HepG2 (cell line): Measurements from ENCODE around the gene NBEAL1. TPM values are rescaled to one million over a fixed set of nuclear protein-coding genes. Genes with fewer than 3 reads are reported as not detected.

ENCODE experiments used
- ATAC-seq: fragments of 200-7000 bp; cut with Tn5 transposase; 3 replicates; pipeline ENCODE4 v1.9.1; 2020; ENCODE audit warnings: mild to moderate bottlenecking, moderate library complexity
- BruUV-seq: library from RNA; stranded (reverse); fragments of 400-500 nt; replicated peaks from 2 replicates; lab custom pipeline; 2021; lab: Mats Ljungman, UMichigan
- CTCF ChIA-PET: fragments of 300-600 bp; formaldehyde crosslinking; extraction: SDS; loops from one replicate; lab custom pipeline; 2021; ENCODE audit warnings: low total read pairs, inconsistent platforms, low intra/inter-chr PET ratio; lab: Yijun Ruan, JAX
- POLR2A ChIA-PET: fragments of 350-600 bp; sonication (Branson Sonifier 250); formaldehyde crosslinking; loops from one replicate; lab custom pipeline; 2020; ENCODE audit warnings: antibody characterized with exemption, inconsistent platforms; lab: Yijun Ruan, JAX
- DNase-seq: peaks from one replicate; pipeline ENCODE4 v3.0.0-alpha.2; 2015; ENCODE audit warnings: low spot score
- FAIRE-seq: peaks from 3 replicates; lab custom pipeline; 2011; peaks lifted over from hg19 to GRCh38; lab: Jason Lieb, UNC
- H2AFZ ChIP-seq: one replicate; pipeline ENCODE4 v1.6.1; 2011; ENCODE audit warnings: low read length, inconsistent platforms
- H3K27ac ChIP-seq: fragments of 300-600 bp; 3 replicates; pipeline ENCODE4 v1.8.0; 2011; ENCODE audit warnings: mixed run types, mild to moderate bottlenecking, mixed read lengths, low read length, inconsistent platforms; ENCODE audit not compliant: insufficient read depth; ENCODE audit errors: extremely low read length
- H3K27me3 ChIP-seq, 2 experiments: fragments of 200-600 bp in 1 of 2; 2 replicates in 1 of 2; 3 replicates in 1 of 2; pipeline versions ENCODE4 v1.6.0 to v1.8.0; 2011; ENCODE audit warnings: low read length in 2 of 2, mild to moderate bottlenecking in 2 of 2, moderate library complexity in 2 of 2, inconsistent platforms in 1 of 2; ENCODE audit not compliant: insufficient read depth in 2 of 2, control insufficient read depth in 1 of 2
- H3K36me3 ChIP-seq, 2 experiments: fragments of 200-600 bp in 1 of 2; replicated peaks in 1 of 2; 2 replicates in 1 of 2; 3 replicates in 1 of 2; pipeline versions ENCODE4 v1.5.1 to v1.8.0; 2011; ENCODE audit warnings: low read length in 2 of 2, inconsistent platforms in 1 of 2; ENCODE audit not compliant: insufficient read depth in 2 of 2, control insufficient read depth in 1 of 2
- H3K4me1 ChIP-seq: 2 replicates; pipeline ENCODE4 v1.5.1; 2012; ENCODE audit warnings: low read length, inconsistent platforms; ENCODE audit not compliant: insufficient read depth
- H3K4me2 ChIP-seq: 2 replicates; pipeline ENCODE4 v1.6.0; 2011; ENCODE audit warnings: low read depth, low read length, inconsistent platforms
- H3K4me3 ChIP-seq, 3 experiments: fragments of 200-600 bp in 1 of 3; sonication (generic), shearing (Covaris generic) in 1 of 3; replicated peaks in 1 of 3; 2 replicates each; pipeline ENCODE4 v1.5.1; 2011 to 2016; ENCODE audit warnings: low read length in 3 of 3, inconsistent platforms in 2 of 3, low read depth in 2 of 3, mild to moderate bottlenecking in 2 of 3, control low read depth in 1 of 3, mixed read lengths in 1 of 3; ENCODE audit not compliant: insufficient read depth in 1 of 3
- H3K79me2 ChIP-seq: one replicate; pipeline ENCODE4 v1.6.1; 2011; ENCODE audit warnings: low read length, inconsistent platforms; ENCODE audit not compliant: insufficient read depth
- H3K9ac ChIP-seq: 2 replicates; pipeline ENCODE4 v1.6.0; 2011; ENCODE audit warnings: mild to moderate bottlenecking, low read depth, low read length, inconsistent platforms; ENCODE audit not compliant: insufficient read depth
- H3K9me3 ChIP-seq: 2 replicates; pipeline ENCODE4 v1.5.1; 2012; ENCODE audit warnings: mild to moderate bottlenecking, low read length
- H4K20me1 ChIP-seq: 2 replicates; pipeline ENCODE4 v1.6.0; 2011; ENCODE audit warnings: inconsistent platforms, mild to moderate bottlenecking, low read length, moderate library complexity; ENCODE audit not compliant: insufficient read depth
- NFE2L1 ChIP-seq: sonication (generic); formaldehyde crosslinking; IDR thresholded peaks from 2 replicates; pipeline ENCODE4 v1.4.0; 2020; ENCODE audit warnings: missing genetic modification reagents, mild to moderate bottlenecking, borderline replicate concordance
- PAXIP1 ChIP-seq: sonication (generic); formaldehyde crosslinking; conservative IDR thresholded peaks from 2 replicates; pipeline ENCODE4 v1.4.0; 2020; ENCODE audit warnings: mild to moderate bottlenecking, missing genetic modification reagents, moderate library complexity
- ZBTB25 ChIP-seq: IDR thresholded peaks from 2 replicates; pipeline ENCODE4 v1.6.1; 2018; ENCODE audit warnings: missing genetic modification reagents
- ZKSCAN5 ChIP-seq: sonication (generic); formaldehyde crosslinking; IDR thresholded peaks from 2 replicates; pipeline ENCODE4 v1.5.1; 2020; ENCODE audit warnings: mild to moderate bottlenecking, missing genetic modification reagents
- ZNF101 ChIP-seq: sonication (generic); formaldehyde crosslinking; IDR thresholded peaks from 2 replicates; pipeline ENCODE4 v1.4.0; 2020; ENCODE audit warnings: mild to moderate bottlenecking, low read depth, missing genetic modification reagents, borderline replicate concordance
- ZNF121 ChIP-seq: sonication (generic); formaldehyde crosslinking; IDR thresholded peaks from 2 replicates; pipeline ENCODE4 v1.5.0; 2020; ENCODE audit warnings: mild to moderate bottlenecking, missing genetic modification reagents
- ZNF24 ChIP-seq: fragments of 450-650 bp; IDR thresholded peaks from 2 replicates; pipeline ENCODE4 v1.6.1; 2017; ENCODE audit warnings: antibody characterized with exemption, mild to moderate bottlenecking
- ZNF615 ChIP-seq: sonication (generic); formaldehyde crosslinking; IDR thresholded peaks from 2 replicates; pipeline ENCODE4 v1.5.0; 2020; ENCODE audit warnings: mild to moderate bottlenecking, missing genetic modification reagents, borderline replicate concordance
- ZNF770 ChIP-seq: sonication (generic); formaldehyde crosslinking; IDR thresholded peaks from 2 replicates; pipeline ENCODE4 v1.5.0; 2020; ENCODE audit warnings: mild to moderate bottlenecking, missing genetic modification reagents
- WGBS: methylation state at CpG from one replicate; pipeline ENCODE4 v1.1.6; 2017; ENCODE audit warnings: low lambda C conversion rate; 5-methylcytosine and 5-hydroxymethylcytosine counted together
- in situ Hi-C: cut with HindIII; loops from 2 replicates; pipeline ENCODE4 v1.10.0; 2017; ENCODE audit warnings: low pct_unique_long_range_greater_than_20kb; ENCODE audit not compliant: extremely low pct_ligation_motif_present
- intact Hi-C: fragments of 100-400 bp; cut with micrococcal nuclease; formaldehyde crosslinking; loops from one replicate; pipeline ENCODE4 v1.10.0; 2022; ENCODE audit not compliant: unreplicated experiment
- polyA plus RNA-seq, 8 experiments: library from polyadenylated mRNA; depleted of rRNA in 3 of 8; stranded (reverse) in 7 of 8; unstranded in 1 of 8; fragments of >200 nt; fragmentation: Illumina TruSeq in 4 of 8; extraction: Trizol in 4 of 8; gene quantifications; 2 replicates each; pipeline versions ENCODE4 v1.2.1 to v1.2.3, GENCODE V29; 2011 to 2016; ENCODE audit warnings: low read depth in 4 of 8, missing spikeins in 1 of 8, mixed read lengths in 1 of 8; ENCODE audit not compliant: insufficient read depth in 1 of 8
- total RNA-seq, 5 experiments: library from RNA; depleted of rRNA; stranded (reverse); fragments of >200 nt; fragmentation: Illumina TruSeq; extraction: Trizol; gene quantifications; 2 replicates each; pipeline ENCODE4 v1.2.3, GENCODE V29; 2016; ENCODE audit warnings: low read depth in 1 of 5

Gene NBEAL1
- total and polyA plus RNA-seq, 2 of the 13 experiments (the other 11 are each of a cell fraction or from before 2014, with no cell fraction given), result 6.4 to 15.7 TPM

- POLR2A ChIA-PET, result interaction anchor here (2.0 kb wide), 1 partner anchor 12 kb away, joined by 9 read pairs; the partner anchor contains the start of gene NBEAL1
- ATAC-seq (0 out of 3 replicates have a peak, but pooled peaks have one; percentile 48), DNase-seq (no peak), FAIRE-seq (no peak)
- Histone ChIP-seq H3K27ac (no peak overlapping the region), H3K9me3 (no peaks in the 10 kb centered on the region), H4K20me1 (no peaks in the 10 kb centered on the region), H3K36me3 (no peaks in the 10 kb centered on the region), H2AFZ (no peak overlapping the region), H3K4me3 (no peak overlapping the region), H3K9ac (no peak overlapping the region), H3K4me1 (peaks cover 13% of the 10 kb centered on the region; the same call in 1 of the 2 replicates), H3K27me3 (no peaks in the 10 kb centered on the region), H3K79me2 (no peaks in the 10 kb centered on the region), H3K4me2 (no peak overlapping the region)
- TF ChIP-seq ZNF121 (CRISPR knock-in tag), result 0 out of 2 replicates have a peak, but pooled peaks have one; percentile 35
- no peak for TF ChIP-seq ZNF615 (CRISPR knock-in tag)
- TF ChIP-seq ZNF770 (CRISPR knock-in tag), result 0 out of 2 replicates have a peak, but pooled peaks have one; percentile 1
- BruUV-seq, result no TSS peak
- 56% methylated on average over 3 of the region's 3 CpGs for WGBS
- in situ Hi-C loops, result no loop called here
- CTCF ChIA-PET, result no interaction called here
- intact Hi-C loops, result no loop called here
Observed at GRCh38 chr2:203002054-203002821, 12.4 kb upstream of the NBEAL1 start.

- in situ Hi-C loops, result no loop called here
- FAIRE-seq (no peak), ATAC-seq (peak; percentile 43)
- TF ChIP-seq ZNF101 (CRISPR knock-in tag) (no peak), ZKSCAN5 (no peak), PAXIP1 (CRISPR knock-in tag) (no peak), NFE2L1 (CRISPR knock-in tag) (no peak), ZNF24 (no peak), ZBTB25 (CRISPR knock-in tag) (no peak)
Observed at GRCh38 chr2:203003716-203004115, 11.0 kb upstream of the NBEAL1 start.

More at GRCh38 chr2:203003716-203004115, 11.0 kb upstream of the NBEAL1 start:
- Histone ChIP-seq H3K9me3 (no peaks in the 10 kb centered on the region), H2AFZ (no peak overlapping the region), H3K4me2 (no peak overlapping the region), H3K9ac (no peak overlapping the region), H3K27me3 (no peaks in the 10 kb centered on the region), H3K4me1 (peaks cover 13% of the 10 kb centered on the region; the same call in 1 of the 2 replicates), H3K27ac (no peak overlapping the region), H4K20me1 (no peaks in the 10 kb centered on the region), H3K79me2 (no peaks in the 10 kb centered on the region), H3K36me3 (no peaks in the 10 kb centered on the region), H3K4me3 (no peak overlapping the region)
- intact Hi-C loops, result no loop called here
- WGBS, result 62% methylated on average over 8 of the region's 8 CpGs
- ChIA-PET POLR2A (interaction anchor here (1.2 kb wide), 1 partner anchor 11 kb away, joined by 4 read pairs; the partner anchor contains the start of gene NBEAL1), CTCF (no interaction called here)
- no TSS peak for BruUV-seq
- DNase-seq, result no peak
